T-helper 9 cell (primary cell): ENCODE measurements around the gene PNLIPRP3.

Source experiments
- DNase-seq: peaks from one replicate; pipeline ENCODE4 v3.0.0-alpha.2; 2020

Gene PNLIPRP3

DNA sequence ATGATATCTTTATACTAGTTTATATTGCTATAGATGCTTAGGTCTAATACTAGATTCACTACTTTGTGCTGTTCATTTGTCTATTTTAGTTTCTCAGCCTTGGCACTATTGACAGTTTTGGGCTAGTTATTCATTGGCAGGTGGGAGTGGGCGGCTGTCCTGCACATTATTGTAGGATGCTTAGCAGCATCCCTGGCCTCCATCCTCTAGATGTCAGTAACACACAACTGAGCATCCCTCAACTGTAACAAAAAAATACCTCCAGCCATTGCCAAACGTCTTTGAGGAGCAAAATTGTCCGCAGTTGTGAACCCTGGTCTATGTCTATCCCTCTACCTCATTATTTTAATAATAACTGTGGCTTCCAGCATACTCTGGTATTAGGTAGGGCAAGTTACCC is 83.7 kb downstream of the PNLIPRP3 start:
- DNase-seq = no peak

DNA sequence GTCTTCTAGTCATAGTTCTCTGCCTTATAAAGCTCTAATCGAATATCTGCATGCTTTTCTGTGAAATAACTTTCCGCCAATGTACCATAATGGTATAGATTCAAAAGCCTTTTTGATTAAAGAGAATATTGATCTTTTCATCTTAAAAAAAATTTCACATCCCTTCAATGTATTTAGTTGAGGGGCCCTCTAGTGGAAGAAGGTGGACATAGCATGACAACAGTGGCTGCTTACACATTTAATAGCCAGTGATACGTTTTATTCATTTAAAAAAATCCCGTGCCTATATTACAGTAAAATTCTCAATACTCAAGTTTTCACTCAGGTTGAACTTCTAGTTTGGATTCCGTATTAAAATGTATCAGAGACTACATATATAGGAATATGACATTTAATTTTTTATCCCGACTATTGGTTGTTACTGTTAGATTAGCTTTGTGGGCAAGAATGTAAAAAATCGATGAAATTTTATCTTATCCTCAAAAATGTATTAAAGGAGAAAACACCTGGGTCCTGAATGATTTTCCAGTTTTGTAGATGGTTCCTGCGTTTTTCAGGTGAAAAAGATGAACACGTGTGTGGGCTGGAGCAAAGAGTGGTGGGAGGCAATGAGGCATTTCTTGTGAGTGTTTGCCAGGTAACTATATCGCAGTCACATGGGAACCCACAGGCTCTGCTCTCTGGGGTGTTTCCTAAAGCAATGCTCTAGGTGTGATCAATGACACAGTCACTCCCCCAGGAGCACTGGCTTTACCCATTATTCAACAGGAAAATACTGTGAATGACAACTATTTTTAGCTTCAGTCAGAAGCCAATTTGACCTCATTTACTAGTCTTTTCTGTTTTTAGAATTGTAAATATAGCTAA is 94.0 kb downstream of the PNLIPRP3 start:
- no peak for DNase-seq

DNA sequence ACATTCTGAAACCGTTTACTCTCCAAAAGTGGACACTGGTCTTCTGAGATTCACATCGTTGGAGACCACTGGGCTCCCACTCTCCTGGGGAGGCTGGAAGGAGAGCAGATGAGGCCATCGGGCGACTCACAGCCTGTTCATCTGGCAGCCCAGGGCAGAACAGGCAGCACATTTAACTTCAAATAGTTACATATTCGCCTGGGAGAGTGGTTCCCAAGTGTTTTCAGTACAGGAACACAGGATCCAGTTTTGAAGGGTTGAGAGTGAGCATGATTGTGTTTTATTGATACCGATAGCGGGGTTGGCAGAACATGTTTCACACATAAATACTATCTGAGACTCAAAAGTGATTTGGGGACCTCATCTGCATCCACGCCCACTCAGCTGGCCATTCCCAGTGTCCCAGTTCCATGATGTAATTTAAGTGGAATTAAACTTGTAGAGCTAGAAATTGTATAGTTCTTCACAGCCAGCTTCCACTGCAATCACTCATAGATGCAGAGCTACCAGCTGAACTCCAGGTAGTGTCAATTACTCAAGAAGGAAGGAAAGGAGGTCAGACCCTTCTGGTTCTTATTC is 95.2 kb downstream of the PNLIPRP3 start:
- no peak for DNase-seq

DNA sequence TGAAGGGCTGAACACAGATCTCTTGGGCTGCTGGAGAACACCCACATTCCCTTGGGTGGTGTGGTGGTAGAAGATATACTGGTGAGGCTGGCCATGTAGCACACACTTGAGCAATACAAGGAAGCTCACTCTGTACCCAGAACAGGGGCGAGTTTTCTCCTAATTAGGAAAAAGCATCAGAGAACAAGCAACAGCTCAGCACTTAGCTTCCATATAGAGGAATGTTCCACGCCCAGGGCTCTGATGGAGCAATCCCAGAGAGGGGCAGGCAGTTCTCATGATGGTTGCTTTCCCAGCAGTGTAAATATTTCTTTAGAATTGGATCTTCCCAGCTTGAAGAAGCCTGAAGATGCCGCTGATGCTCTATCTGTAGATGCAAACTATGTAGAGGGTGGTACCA is 97.1 kb downstream of the PNLIPRP3 start:
- no peak for DNase-seq

DNA sequence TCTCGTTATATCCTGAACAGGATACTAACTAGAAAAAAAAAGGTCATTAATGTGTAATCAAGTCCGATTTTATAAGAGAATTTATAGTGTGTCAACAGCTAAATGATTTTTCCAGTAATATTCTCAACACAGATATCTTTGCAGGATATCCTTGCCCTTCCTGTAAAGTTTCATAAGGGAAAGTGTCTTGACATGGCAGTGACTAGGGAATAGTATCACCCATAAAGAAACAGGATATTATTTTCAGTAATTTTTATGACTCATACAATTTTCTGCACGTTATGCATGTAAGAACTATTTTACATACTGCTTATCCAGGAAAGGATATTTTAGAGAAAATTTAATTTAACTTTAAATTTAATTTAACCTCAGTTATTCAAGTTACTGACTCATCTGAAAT is 98.6 kb downstream of the PNLIPRP3 start:
- DNase-seq = no peak
